CD14-positive monocyte (primary cell): ENCODE data around the gene SDK1. TPM values are rescaled to one million over a fixed set of nuclear protein-coding genes. Genes with fewer than 3 reads are reported as not detected.

Experiments
- DNase-seq, 3 donors: peaks; one replicate each; pipeline ENCODE4 v3.0.0-alpha.2; 2011 to 2022
- H2AFZ ChIP-seq: 2 replicates; pipeline ENCODE4 v1.6.0; 2012; ENCODE audit warnings: mild to moderate bottlenecking, low read depth, low read length, inconsistent platforms; ENCODE audit not compliant: insufficient read depth, poor library complexity, severe bottlenecking
- H3K27ac ChIP-seq, 2 donors: 1 replicate in 1 of 2; 2 replicates in 1 of 2; pipeline ENCODE4 v1.5.1; 2012 to 2013; ENCODE audit warnings: low read length in 2 of 2, control low read depth in 1 of 2, inconsistent platforms in 1 of 2, low read depth in 1 of 2, mild to moderate bottlenecking in 1 of 2
- H3K27me3 ChIP-seq, 2 donors: one replicate each; pipeline versions ENCODE4 v1.6.0 to v1.6.1; 2011 to 2013; ENCODE audit warnings: low read length in 2 of 2; ENCODE audit not compliant: control insufficient read depth in 2 of 2, insufficient read depth in 2 of 2
- H3K36me3 ChIP-seq, 2 donors: replicated peaks in 1 of 2; 1 replicate in 1 of 2; 2 replicates in 1 of 2; pipeline versions ENCODE4 v1.5.1 to v1.6.1; 2012 to 2013; ENCODE audit warnings: low read length in 2 of 2, control low read depth in 1 of 2, inconsistent platforms in 1 of 2, mild to moderate bottlenecking in 1 of 2; ENCODE audit not compliant: insufficient read depth in 2 of 2, control insufficient read depth in 1 of 2
- H3K4me1 ChIP-seq, 2 donors: 1 replicate in 1 of 2; 2 replicates in 1 of 2; pipeline versions ENCODE4 v1.5.1 to v1.6.1; 2012 to 2013; ENCODE audit warnings: low read length in 2 of 2, control low read depth in 1 of 2, inconsistent platforms in 1 of 2, mild to moderate bottlenecking in 1 of 2, moderate library complexity in 1 of 2; ENCODE audit not compliant: insufficient read depth in 2 of 2, control insufficient read depth in 1 of 2
- H3K4me2 ChIP-seq: replicated peaks from 2 replicates; pipeline ENCODE3; 2012; ENCODE audit warnings: low read length, moderate library complexity, mild to moderate bottlenecking; ENCODE audit not compliant: poor library complexity, severe bottlenecking; ENCODE audit errors: extremely low read depth
- H3K4me3 ChIP-seq, 3 experiments: fragments of 200-600 bp in 1 of 3; sonication (generic) in 1 of 3; replicated peaks in 1 of 3; 1 replicate in 2 of 3; 2 replicates in 1 of 3; pipeline ENCODE4 v1.5.1; 2011 to 2013; ENCODE audit warnings: low read length in 3 of 3, mild to moderate bottlenecking in 3 of 3, control low read depth in 2 of 3, low read depth in 2 of 3, inconsistent platforms in 1 of 3, moderate library complexity in 1 of 3
- H3K79me2 ChIP-seq: 2 replicates; pipeline ENCODE4 v1.6.0; 2012; ENCODE audit warnings: mild to moderate bottlenecking, control low read depth, inconsistent platforms, low read length, moderate library complexity; ENCODE audit not compliant: insufficient read depth
- H3K9ac ChIP-seq: 2 replicates; pipeline ENCODE4 v1.6.0; 2017; ENCODE audit warnings: low read length, mild to moderate bottlenecking; ENCODE audit not compliant: insufficient read depth, poor library complexity, severe bottlenecking
- H3K9me3 ChIP-seq, 2 donors: replicated peaks in 1 of 2; 1 replicate in 1 of 2; 2 replicates in 1 of 2; pipeline versions ENCODE4 v1.5.1 to v1.6.1; 2012 to 2013; ENCODE audit warnings: low read length in 2 of 2, control low read depth in 1 of 2; ENCODE audit not compliant: control insufficient read depth in 1 of 2, insufficient read depth in 1 of 2
- H4K20me1 ChIP-seq: 2 replicates; pipeline ENCODE4 v1.6.0; 2012; ENCODE audit warnings: mild to moderate bottlenecking, low read length, control low read depth, moderate library complexity; ENCODE audit not compliant: insufficient read depth
- H3K27ac Mint-ChIP-seq, 7 donors: one replicate each; pipeline ENCODE4 v1.8.0; 2020; ENCODE audit warnings: mild to moderate bottlenecking in 7 of 7, mixed read lengths in 7 of 7, moderate library complexity in 6 of 7, inconsistent platforms in 2 of 7
- H3K27me3 Mint-ChIP-seq, 3 donors: one replicate each; pipeline ENCODE4 v1.8.0; 2021 to 2022; ENCODE audit warnings: low read depth in 3 of 3, mild to moderate bottlenecking in 3 of 3, mixed read lengths in 3 of 3, moderate library complexity in 3 of 3, inconsistent platforms in 1 of 3
- H3K36me3 Mint-ChIP-seq, 2 donors: one replicate each; pipeline ENCODE4 v1.8.0; 2020; ENCODE audit warnings: mixed read lengths in 2 of 2, inconsistent platforms in 1 of 2, mild to moderate bottlenecking in 1 of 2
- H3K4me1 Mint-ChIP-seq: one replicate; pipeline ENCODE4 v1.8.0; 2020; ENCODE audit warnings: mild to moderate bottlenecking, mixed read lengths
- H3K4me3 Mint-ChIP-seq, 2 donors: one replicate each; pipeline ENCODE4 v1.8.0; 2020; ENCODE audit warnings: mild to moderate bottlenecking in 2 of 2, mixed read lengths in 2 of 2, moderate library complexity in 1 of 2
- H3K9me3 Mint-ChIP-seq, 7 donors: one replicate each; pipeline ENCODE4 v1.8.0; 2020 to 2022; ENCODE audit warnings: mixed read lengths in 7 of 7, mild to moderate bottlenecking in 6 of 7, moderate library complexity in 6 of 7, inconsistent platforms in 2 of 7
- CTCF ChIP-seq: fragments of 200-600 bp; IDR thresholded peaks from one replicate; pipeline ENCODE4 v1.8.0; 2022; ENCODE audit warnings: antibody characterized with exemption, mild to moderate bottlenecking
- WGBS: methylation state at CpG from one replicate; pipeline ENCODE4 v1.1.5; 2013; ENCODE audit warnings: missing lambda C conversion rate; ENCODE audit not compliant: insufficient coverage; 5-methylcytosine and 5-hydroxymethylcytosine counted together
- intact Hi-C, 2 donors: fragments of 100-400 bp; cut with micrococcal nuclease; formaldehyde crosslinking; loops; one replicate each; pipeline versions ENCODE4 v1.15.0 to v1.15.1; 2023
- polyA plus RNA-seq, 3 donors: library from polyadenylated mRNA; depleted of rRNA in 1 of 3; unstranded in 2 of 3; stranded (reverse) in 1 of 3; fragments of 300-500 nt in 2 of 3; fragments of >200 nt in 1 of 3; fragmentation: Illumina TruSeq in 2 of 3; gene quantifications; 1 replicate in 2 of 3; 2 replicates in 1 of 3; pipeline ENCODE4 v1.2.3, GENCODE V29; 2012 to 2021

Gene SDK1
- polyA plus RNA-seq, 3 donors = 0.01 TPM; not detected in 2

- no peaks in the 10 kb centered on the region for H3K36me3 Mint-ChIP-seq
- H3K27me3 Mint-ChIP-seq = peaks cover 3 to 4% (median 4%) of the 10 kb centered on the region in 3 donors
- Histone ChIP-seq H3K36me3 (no peaks in the 10 kb centered on the region), H3K4me1 (no peaks in the 10 kb centered on the region), H3K79me2 (no peaks in the 10 kb centered on the region), H3K9ac (no peak overlapping the region), H3K4me3 (no peak overlapping the region), H4K20me1 (no peaks in the 10 kb centered on the region), H3K9me3 (no peaks in the 10 kb centered on the region), H3K27ac (no peak overlapping the region), H3K27me3 (no peaks in the 10 kb centered on the region), H3K4me2 (no peak overlapping the region), H2AFZ (no peak overlapping the region)
- no peak overlapping the region for H3K27ac Mint-ChIP-seq
- H3K4me1 Mint-ChIP-seq = no peaks in the 10 kb centered on the region
- no peak for TF ChIP-seq CTCF
- intact Hi-C loops = no loop called here
- H3K4me3 Mint-ChIP-seq = no peak overlapping the region
- H3K9me3 Mint-ChIP-seq = peaks cover 0 to 6% (median 0%) of the 10 kb centered on the region in 7 donors
- DNase-seq = no peak
- 95% methylated on average over 6 of the region's 10 CpGs for WGBS
These were observed 348.8 kb downstream of the SDK1 start for GRCh38 chr7:3649678-3650440.

- DNase-seq = no peak
These were observed 349.8 kb downstream of the SDK1 start for GRCh38 chr7:3650844-3651243.

More at GRCh38 chr7:3650844-3651243, 349.8 kb downstream of the SDK1 start:
- Mint-ChIP-seq H3K4me3 (no peak overlapping the region), H3K27me3 (peaks cover 3 to 4% (median 4%) of the 10 kb centered on the region in 3 donors), H3K27ac (no peak overlapping the region), H3K9me3 (peaks cover 0 to 6% (median 0%) of the 10 kb centered on the region in 7 donors), H3K36me3 (no peaks in the 10 kb centered on the region), H3K4me1 (no peaks in the 10 kb centered on the region)
- Histone ChIP-seq H2AFZ (no peak overlapping the region), H3K4me2 (no peak overlapping the region), H3K9ac (no peak overlapping the region), H3K4me3 (no peak overlapping the region), H3K79me2 (no peaks in the 10 kb centered on the region), H3K27me3 (no peaks in the 10 kb centered on the region), H3K4me1 (no peaks in the 10 kb centered on the region), H3K27ac (no peak overlapping the region), H3K9me3 (no peaks in the 10 kb centered on the region), H4K20me1 (no peaks in the 10 kb centered on the region), H3K36me3 (no peaks in the 10 kb centered on the region)
- WGBS = no CpG with 5 or more reads among the region's 2 CpGs
- no peak for TF ChIP-seq CTCF
- intact Hi-C loops = no loop called here
